ENCODE data around the gene KCNQ1.
"Not testable (repeated sequence)": the region's sequence is repeated elsewhere in the genome, so short reads cannot be mapped to it uniquely, and the experiment has no call there.

KCNQ1 gene

GRCh38 chr11:2474059-2474901 is 29.5 kb downstream of the KCNQ1 start:
- DNase-seq (ENCODE audit: low read depth in 2 of 2), result no peak

DNA sequence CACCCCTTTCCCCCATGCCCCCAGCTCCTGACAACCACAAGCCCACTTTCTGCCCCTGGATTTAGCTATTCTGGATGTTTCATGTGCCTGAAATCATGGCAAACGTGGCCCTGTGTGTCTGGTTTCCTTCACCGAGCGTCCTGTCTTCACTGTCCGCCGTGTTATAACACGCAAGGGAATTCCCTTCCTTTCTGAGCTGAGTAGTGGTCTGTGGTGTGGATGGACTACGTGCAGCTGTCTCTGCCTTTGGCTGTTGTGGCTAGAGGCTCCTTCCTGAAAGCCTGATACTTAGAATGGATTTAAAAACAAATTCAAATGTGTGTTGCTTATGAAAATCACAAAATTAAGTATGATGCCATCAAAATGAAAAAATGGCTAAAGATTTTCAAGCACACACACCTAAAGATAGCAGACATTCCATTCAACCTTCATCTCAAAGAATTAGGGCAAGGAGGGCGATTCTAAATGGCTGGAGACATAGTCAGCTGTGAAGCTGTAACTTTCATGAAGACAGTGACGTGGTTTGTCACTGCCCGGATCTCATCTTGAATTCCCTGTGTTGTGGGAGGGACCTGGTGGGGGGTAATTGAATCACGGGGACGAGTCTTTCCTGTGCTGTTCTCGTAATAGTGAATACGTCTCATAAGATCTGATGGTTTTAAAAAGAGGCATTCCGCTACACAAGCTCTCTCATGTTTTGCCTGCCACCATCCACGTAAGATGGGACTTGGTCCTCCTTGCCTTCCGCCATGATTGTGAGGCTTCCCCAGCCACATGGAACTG is 30.5 kb downstream of the KCNQ1 start:
- no peak for DNase-seq (ENCODE audit: low read depth in 2 of 2)

DNA sequence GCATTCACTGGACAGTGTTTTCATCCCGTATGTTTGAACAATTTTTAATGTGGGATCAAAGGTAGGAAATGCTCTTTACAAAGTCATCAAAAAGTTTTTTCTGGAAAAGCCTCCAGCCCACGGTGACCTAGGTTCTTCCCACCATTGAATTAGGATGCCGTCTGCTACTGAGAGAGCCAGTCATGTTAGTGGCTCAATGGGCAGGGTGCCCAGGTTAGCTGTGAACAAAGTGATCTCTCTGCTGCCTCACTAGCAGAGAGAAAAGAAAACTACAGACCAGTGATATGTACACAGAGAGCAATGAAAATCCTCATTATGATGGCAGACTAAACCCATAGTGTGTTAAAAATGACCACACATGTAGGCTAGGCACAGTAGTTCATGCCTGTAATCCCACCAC is 32.4 kb downstream of the KCNQ1 start:
- DNase-seq (ENCODE audit: low read depth in 2 of 2), result no peak

- no peak for DNase-seq (ENCODE audit: low read depth in 2 of 2)
Measured at GRCh38 chr11:2477936-2478335, 33.1 kb downstream of the KCNQ1 start.

GRCh38 chr11:2480067-2480873 is 35.5 kb downstream of the KCNQ1 start:
- DNase-seq (ENCODE audit: low read depth in 2 of 2), result not testable (repeated sequence)

- no peak for DNase-seq (ENCODE audit: low read depth in 2 of 2)
Measured at GRCh38 chr11:2480874-2481220, 36.0 kb downstream of the KCNQ1 start.

DNA sequence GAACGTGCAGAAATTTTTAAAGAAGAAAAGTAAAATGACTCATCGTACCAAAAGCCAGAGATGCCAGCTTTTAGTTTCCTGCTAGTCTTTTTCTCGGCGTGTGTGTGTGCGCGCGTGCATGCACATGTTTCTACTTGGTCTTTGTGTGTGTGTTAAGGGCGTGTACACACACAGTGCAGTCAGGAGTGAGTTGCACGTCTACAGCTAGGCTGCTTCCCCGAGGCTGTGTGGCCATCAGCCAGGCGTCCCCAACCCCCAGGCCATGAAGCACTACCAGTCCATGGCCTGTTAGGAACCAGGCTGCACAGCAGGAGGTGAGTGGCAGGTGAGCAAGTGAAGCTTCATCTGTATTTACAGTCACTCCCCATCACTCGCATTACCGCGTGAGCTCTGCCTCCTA is 36.4 kb downstream of the KCNQ1 start:
- no peak for DNase-seq (ENCODE audit: low read depth in 2 of 2)

- DNase-seq (ENCODE audit: low read depth in 2 of 2), result no peak
Measured at GRCh38 chr11:2482204-2482603, 37.4 kb downstream of the KCNQ1 start.

DNA sequence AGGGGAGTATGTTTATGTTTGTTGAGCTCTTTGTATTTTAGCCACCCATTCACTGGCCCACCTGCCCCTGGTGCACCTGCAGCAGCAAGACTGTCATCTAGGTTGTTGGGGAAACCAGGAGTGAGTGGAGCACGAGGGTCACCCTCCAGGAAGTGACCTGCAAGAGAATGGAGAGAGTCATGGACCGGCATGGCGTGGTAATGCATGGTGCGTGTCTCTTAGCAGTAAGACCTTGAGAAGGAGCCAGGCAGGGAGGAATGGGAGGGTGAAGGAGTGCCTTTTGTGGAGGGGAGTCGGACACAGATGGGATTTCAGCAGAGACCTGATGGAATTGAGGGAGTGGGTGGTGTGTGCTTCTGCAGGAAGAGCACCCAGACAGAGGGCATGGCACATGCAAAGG is 37.9 kb downstream of the KCNQ1 start:
- no peak for DNase-seq (ENCODE audit: low read depth in 2 of 2)

- no peak for DNase-seq (ENCODE audit: low read depth in 2 of 2)
Measured at GRCh38 chr11:2483426-2483825, 38.6 kb downstream of the KCNQ1 start.

- DNase-seq (ENCODE audit: low read depth in 2 of 2), result no peak
Measured at GRCh38 chr11:2484576-2485125, 39.8 kb downstream of the KCNQ1 start.

- DNase-seq (ENCODE audit: low read depth in 2 of 2), result no peak
Measured at GRCh38 chr11:2488004-2488403, 43.2 kb downstream of the KCNQ1 start.

- no peak for DNase-seq (ENCODE audit: low read depth in 2 of 2)
Measured at GRCh38 chr11:2489083-2489482, 44.3 kb downstream of the KCNQ1 start.

GRCh38 chr11:2497951-2498350 is 53.1 kb downstream of the KCNQ1 start:
- DNase-seq (ENCODE audit: low read depth in 2 of 2), result not testable (repeated sequence)

DNA sequence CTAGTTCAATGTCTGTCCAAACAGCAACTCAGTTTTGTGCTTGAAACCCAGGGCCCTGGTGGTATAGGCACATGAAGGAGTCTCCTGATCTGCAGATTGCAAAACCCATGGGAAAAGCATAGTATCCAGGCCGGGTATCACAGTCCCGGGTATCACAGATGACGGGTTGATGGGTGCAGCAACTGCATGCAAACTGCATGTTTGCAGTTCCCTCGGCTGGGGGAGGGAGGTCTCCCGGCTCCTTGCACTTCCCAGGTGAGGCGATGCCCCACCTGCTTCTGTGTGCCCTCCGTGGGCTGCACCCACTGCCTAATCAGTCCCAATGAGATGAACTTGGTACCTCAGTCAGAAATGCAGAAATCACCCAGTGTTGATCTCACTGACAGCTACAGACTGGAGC is 53.9 kb downstream of the KCNQ1 start:
- DNase-seq (ENCODE audit: low read depth in 2 of 2), result no peak

GRCh38 chr11:2507212-2507901 is 62.5 kb downstream of the KCNQ1 start:
- DNase-seq (ENCODE audit: low read depth in 2 of 2), result no peak

DNA sequence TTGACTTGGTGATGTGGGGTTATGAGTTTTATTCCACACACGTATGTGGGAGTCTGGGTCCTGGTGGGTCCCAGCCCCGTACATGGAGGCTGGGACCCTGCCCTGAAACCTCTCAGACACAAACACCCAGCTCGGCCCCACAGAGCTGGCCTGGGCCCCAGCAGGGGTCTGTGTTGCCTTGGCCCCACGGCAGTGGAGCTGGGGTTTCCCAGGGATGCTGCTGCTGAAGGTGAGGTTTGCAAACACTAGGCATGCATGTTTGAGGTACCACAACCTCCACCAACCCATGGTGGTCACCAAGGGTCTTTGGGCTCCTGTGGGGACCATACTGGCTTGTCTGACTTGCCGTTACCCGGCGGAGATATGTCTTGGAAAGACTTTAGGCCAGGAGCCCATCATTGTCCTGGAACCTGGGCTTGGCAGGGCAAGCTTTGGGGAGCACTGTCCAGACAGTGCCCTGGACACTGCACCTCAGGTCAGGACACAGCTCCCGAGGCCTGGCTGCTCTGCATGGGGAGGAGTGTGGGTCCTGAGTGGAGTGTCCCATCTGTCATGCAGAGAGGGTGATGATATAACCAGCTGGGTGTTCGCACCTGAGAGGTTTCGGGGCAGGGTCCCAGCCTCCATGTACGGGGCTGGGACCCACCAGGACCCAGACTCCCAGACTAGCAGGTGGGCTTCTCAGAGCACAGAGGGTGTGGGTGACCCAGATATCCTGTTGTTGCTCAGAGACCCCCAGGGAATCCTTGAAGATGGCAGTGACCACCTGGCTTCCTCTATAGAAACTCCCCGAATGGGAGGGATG is 63.3 kb downstream of the KCNQ1 start:
- DNase-seq (ENCODE audit: low read depth in 2 of 2), result no peak

DNA sequence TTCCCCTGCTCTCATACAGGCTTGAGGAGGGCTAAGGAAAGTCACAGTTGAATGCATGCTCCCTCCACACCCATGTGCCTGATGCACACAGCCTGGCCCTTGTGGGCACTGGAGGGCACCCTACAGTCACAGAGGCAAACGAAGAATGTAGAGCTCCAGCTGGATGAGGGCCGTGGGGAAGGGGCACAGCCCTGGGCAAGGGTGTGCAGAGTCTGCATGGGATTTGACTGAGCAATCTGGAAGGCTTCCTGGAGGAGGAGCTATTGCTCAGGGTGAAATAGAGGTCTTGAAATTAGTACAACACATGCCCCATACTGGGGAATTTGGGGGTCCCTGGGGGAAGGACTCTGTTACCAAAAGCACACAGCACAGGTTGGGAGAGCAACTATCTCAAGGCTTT is 64.0 kb downstream of the KCNQ1 start:
- no peak for DNase-seq (ENCODE audit: low read depth in 2 of 2)

GRCh38 chr11:2509481-2510001 is 64.7 kb downstream of the KCNQ1 start:
- DNase-seq (ENCODE audit: low read depth in 2 of 2), result no peak

DNA sequence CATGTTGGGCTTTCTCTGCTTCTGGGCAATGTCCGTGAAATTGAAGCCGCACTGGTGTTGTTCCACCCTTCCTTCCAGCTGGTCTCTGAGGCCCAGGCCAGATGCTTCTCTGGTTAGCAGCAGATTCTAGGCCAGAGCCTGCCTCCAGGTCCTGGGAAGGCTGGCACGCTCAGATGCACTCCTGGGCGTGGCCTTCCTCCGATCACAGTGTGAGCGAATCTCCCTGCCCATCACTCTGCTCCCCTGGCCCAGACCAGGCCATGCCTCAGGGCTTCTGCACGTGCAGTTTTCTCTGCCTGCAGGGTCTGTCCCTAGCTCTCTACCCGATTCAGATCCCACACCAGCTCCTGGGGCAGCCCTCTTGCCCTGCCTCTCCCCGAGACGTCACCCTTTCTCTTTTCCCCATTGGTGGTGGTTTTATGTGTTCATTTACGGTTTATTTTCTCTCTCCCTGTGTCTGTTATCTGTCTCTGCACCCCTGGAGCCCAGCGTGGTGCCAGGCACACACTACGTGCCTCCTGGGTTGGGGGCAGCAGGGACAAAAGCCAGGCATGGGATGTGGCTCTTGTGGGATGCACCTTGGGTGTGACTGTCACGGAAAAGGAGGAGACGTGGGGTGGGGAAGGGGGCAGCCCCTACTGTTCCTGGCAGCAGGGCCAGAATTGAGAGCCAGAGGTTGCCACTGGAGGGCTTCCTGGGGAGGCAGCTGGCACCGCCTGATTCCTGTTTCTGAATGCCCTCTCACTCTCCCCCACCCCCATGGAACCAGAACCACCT is 66.0 kb downstream of the KCNQ1 start:
- DNase-seq (ENCODE audit: low read depth in 2 of 2), result no peak
